ENCODE measurements around the gene KCNK16.

DNA sequence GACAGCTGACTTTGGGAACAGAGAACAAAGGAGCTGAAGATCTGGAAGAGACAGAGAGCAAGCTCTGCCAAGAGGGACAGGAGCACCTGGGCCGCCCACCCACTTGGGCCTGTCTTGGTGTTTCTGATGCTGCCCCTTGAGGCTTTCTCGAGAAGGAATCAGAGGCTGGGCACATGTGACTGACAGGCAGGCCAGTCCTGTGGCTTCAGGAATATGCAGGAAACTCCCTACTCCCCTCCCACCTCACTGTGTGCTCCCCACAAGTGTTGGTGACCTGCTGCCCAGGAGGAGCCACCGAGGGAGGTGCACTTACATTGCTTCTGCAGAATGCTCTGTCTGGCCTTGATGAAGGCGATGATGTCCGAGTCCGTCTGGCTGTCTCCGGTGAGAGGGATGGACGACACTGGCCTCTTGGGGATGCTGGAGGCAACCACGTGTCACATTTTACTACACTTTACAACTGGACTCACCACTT lies 20.9 kb upstream of the KCNK16 start:
- TF ChIP-seq, protein P1, sequence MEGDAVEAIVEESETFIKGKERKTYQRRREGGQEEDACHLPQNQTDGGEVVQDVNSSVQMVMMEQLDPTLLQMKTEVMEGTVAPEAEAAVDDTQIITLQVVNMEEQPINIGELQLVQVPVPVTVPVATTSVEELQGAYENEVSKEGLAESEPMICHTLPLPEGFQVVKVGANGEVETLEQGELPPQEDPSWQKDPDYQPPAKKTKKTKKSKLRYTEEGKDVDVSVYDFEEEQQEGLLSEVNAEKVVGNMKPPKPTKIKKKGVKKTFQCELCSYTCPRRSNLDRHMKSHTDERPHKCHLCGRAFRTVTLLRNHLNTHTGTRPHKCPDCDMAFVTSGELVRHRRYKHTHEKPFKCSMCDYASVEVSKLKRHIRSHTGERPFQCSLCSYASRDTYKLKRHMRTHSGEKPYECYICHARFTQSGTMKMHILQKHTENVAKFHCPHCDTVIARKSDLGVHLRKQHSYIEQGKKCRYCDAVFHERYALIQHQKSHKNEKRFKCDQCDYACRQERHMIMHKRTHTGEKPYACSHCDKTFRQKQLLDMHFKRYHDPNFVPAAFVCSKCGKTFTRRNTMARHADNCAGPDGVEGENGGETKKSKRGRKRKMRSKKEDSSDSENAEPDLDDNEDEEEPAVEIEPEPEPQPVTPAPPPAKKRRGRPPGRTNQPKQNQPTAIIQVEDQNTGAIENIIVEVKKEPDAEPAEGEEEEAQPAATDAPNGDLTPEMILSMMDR (IDR thresholded peaks at IDR 0.05; ENCODE audit: low read depth, low read length): no peak
- TF ChIP-seq EZH2phosphoT487 (IDR thresholded peaks at IDR 0.05; ENCODE audit: low read depth): no peak

Measured in OCI-LY3 (cell line).